Nasal cavity respiratory epithelium epithelial cell of viscerocranial mucosa (primary cell): Measurements from ENCODE around the gene MZT2B. TPM values are rescaled to one million over a fixed set of nuclear protein-coding genes. Genes with fewer than 3 reads are reported as not detected.

Experiments
- total RNA-seq: library from RNA; depleted of rRNA; stranded (reverse); fragments of >200 nt; gene quantifications from 2 replicates; pipeline ENCODE4 v1.2.3, GENCODE V29; 2014

MZT2B gene
- 55.5 and 148 TPM in 2 replicates for total RNA-seq

GRCh38 chr2:130181880-130182682, at the start of gene MZT2B:
Gene MZT2B, plus strand, starts transcription at chr2:130182262. Its CDS starts 21 bp downstream, at chr2:130182283.

GRCh38 chr2:130145006-130145414, 37.1 kb upstream of the MZT2B start, which contains the start of gene CCDC74B:
Gene CCDC74B, minus strand, starts transcription at chr2:130145112. Its CDS starts 116 bp downstream, at chr2:130144996.

GRCh38 chr2:130181325-130181879, 660 bp upstream of the MZT2B start, which contains the start of gene SMPD4:
Gene SMPD4, minus strand, starts transcription at chr2:130181602. Its CDS starts 5,010 bp downstream, at chr2:130176592.

GRCh38 chr2:130198343-130198742, 16.3 kb downstream of the MZT2B start, which contains the start of gene TUBA3E:
Gene TUBA3E, minus strand, starts transcription at chr2:130198439. Its CDS starts 79 bp downstream, at chr2:130198360.

Other genes with a start within 250 kb of the MZT2B start
- under 0.01 TPM in 2 replicates for gene RAB6C, start 202.6 kb upstream of the MZT2B start, total RNA-seq
- not detected in 2 replicates for gene POTEF, start 53.0 kb upstream of the MZT2B start, total RNA-seq
- gene CCDC74B, start 37.1 kb upstream of the MZT2B start, total RNA-seq = 0.34 and 1.00 TPM in 2 replicates
- 12.0 and 22.9 TPM in 2 replicates for gene SMPD4, start 660 bp upstream of the MZT2B start, total RNA-seq
- not detected in 2 replicates for gene TUBA3E, start 16.2 kb downstream of the MZT2B start, total RNA-seq
- 142 and 159 TPM in 2 replicates for gene IMP4, start 160.6 kb downstream of the MZT2B start, total RNA-seq
- 10.6 and 21.3 TPM in 2 replicates for gene PTPN18, start 173.8 kb downstream of the MZT2B start, total RNA-seq